Measurements from ENCODE around the gene ARID1B.

The ARID1B gene

GRCh38 chr6:157135691-157136090 lies 358.5 kb downstream of the ARID1B start:
- no peak for TF ChIP-seq CTCF (IDR thresholded peaks at IDR 0.05; ENCODE audit: low read depth, low read length)
- in situ Hi-C loops (cut with HindIII; ENCODE audit: low sequenced_read_pairs), result no loop called here
- DNase-seq (ENCODE audit: low read depth, low spot score), result peak; percentile 29
- H3K4me3 ChIP-seq (ENCODE audit: low read depth, low read length), result no peak overlapping the region

DNA sequence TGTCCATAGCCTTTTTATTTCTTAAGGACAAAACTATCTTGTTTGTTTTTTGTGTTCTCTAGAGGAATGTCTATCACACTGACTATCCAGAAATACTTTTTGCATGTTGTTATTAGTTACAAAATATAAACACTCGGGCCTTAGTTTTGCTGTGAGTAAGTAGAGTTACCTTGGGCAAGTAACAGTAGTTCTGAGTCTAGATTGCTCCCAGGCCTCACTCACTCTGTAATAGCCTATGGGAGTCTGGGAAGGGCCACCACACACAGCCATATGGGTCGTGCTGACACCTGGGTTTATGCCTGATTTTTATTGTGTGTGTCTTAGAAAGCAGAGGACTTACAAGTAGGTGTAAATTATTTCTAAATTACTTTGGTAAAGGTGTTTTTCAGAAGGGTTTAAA lies 360.3 kb downstream of the ARID1B start:
- no peak overlapping the region for H3K4me3 ChIP-seq (ENCODE audit: low read depth, low read length)
- in situ Hi-C loops (cut with HindIII; ENCODE audit: low sequenced_read_pairs), result no loop called here
- DNase-seq (ENCODE audit: low read depth, low spot score), result no peak
- TF ChIP-seq CTCF (IDR thresholded peaks at IDR 0.05; ENCODE audit: low read depth, low read length), result no peak

DNA sequence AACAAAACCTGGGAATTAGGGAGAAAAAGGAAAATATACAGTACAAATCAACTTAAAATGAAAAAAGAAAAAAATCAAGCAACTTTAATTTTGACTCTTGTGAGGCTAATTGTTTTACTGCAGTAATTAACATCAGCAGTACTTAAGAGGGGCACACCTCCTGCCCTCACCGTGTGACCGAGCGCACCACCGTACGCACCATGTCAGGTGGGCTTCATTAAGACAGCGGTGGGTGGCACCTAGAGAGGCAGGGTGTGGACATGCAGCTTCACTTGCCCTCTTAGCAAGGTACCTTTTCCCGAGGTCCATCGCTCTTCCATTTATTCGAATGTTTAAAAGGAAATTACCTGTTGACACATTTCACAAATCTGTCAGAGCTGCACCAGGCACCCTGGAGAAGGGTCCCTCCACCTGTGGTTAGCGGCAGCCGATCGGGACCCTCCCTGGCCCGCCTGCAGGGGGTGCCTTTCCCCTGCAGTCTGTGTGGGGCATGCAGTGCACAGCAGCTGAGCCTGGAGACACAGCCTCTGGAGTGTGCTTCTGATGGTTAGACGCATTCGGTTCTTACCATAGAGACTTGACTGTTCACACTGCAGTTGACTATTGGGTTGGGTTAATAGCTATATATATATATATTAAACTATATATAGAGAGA lies 362.0 kb downstream of the ARID1B start:
- in situ Hi-C loops (cut with HindIII; ENCODE audit: low sequenced_read_pairs), result no loop called here
- DNase-seq (ENCODE audit: low read depth, low spot score), result no peak
- peak; percentile 41 for TF ChIP-seq CTCF (IDR thresholded peaks at IDR 0.05; ENCODE audit: low read depth, low read length)
- no peak overlapping the region for H3K4me3 ChIP-seq (ENCODE audit: low read depth, low read length)

- no peak for TF ChIP-seq CTCF (IDR thresholded peaks at IDR 0.05; ENCODE audit: low read depth, low read length)
- no peak overlapping the region for H3K4me3 ChIP-seq (ENCODE audit: low read depth, low read length)
- in situ Hi-C loops (cut with HindIII; ENCODE audit: low sequenced_read_pairs), result no loop called here
- DNase-seq (ENCODE audit: low read depth, low spot score), result peak; percentile 87
Measured at GRCh38 chr6:157143171-157143889, 366.2 kb downstream of the ARID1B start.

- in situ Hi-C loops (cut with HindIII; ENCODE audit: low sequenced_read_pairs), result no loop called here
- TF ChIP-seq CTCF (IDR thresholded peaks at IDR 0.05; ENCODE audit: low read depth, low read length), result no peak
- no peak overlapping the region for H3K4me3 ChIP-seq (ENCODE audit: low read depth, low read length)
- peak; percentile 36 for DNase-seq (ENCODE audit: low read depth, low spot score)
Measured at GRCh38 chr6:157143890-157144798, 367.0 kb downstream of the ARID1B start.

DNA sequence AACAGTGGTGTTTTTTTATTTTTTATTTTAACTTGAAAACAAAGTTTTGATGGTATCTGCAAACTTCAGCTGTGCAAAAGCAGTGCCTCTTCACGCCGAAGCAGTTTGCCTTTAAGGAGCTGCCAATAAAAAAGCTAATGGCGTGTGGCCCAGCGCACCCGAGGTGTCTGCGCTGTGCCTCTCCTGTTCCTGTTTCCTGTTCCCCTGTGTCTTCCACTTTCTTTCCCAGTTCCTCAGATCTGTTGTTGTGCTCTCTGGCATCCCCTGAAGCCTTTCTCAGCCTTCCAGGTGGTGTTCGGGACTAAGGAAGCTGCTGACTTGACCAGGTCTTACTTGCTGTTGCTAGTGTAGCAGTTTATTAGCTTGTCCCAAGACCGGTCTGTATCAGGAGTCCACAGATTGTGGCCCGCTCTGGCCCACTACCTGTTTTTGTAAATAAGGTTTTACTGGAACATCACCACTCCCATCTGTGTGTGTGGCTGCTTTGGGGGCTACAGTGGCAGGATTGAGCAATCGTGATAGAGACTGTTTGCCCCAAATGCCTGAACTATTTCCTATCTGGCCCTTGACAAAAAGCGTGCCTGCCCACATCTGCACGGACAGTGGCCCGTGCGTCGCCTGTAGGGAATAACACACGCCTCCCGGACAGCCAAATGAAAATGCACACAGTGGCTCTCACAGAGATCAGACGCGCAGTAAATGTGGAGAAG lies 367.8 kb downstream of the ARID1B start:
- in situ Hi-C loops (cut with HindIII; ENCODE audit: low sequenced_read_pairs), result no loop called here
- no peak for TF ChIP-seq CTCF (IDR thresholded peaks at IDR 0.05; ENCODE audit: low read depth, low read length)
- no peak overlapping the region for H3K4me3 ChIP-seq (ENCODE audit: low read depth, low read length)
- DNase-seq (ENCODE audit: low read depth, low spot score), result peak; percentile 13
